CD14-positive monocyte (primary cell): ENCODE data around the gene YWHAQ. TPM values are rescaled to one million over a fixed set of nuclear protein-coding genes. Genes with fewer than 3 reads are reported as not detected.

Experiments used
- DNase-seq, 3 donors: peaks; one replicate each; pipeline ENCODE4 v3.0.0-alpha.2; 2011 to 2022
- H2AFZ ChIP-seq: 2 replicates; pipeline ENCODE4 v1.6.0; 2012; ENCODE audit warnings: mild to moderate bottlenecking, low read depth, low read length, inconsistent platforms; ENCODE audit not compliant: insufficient read depth, poor library complexity, severe bottlenecking
- H3K27ac ChIP-seq, 2 donors: 1 replicate in 1 of 2; 2 replicates in 1 of 2; pipeline ENCODE4 v1.5.1; 2012 to 2013; ENCODE audit warnings: low read length in 2 of 2, control low read depth in 1 of 2, inconsistent platforms in 1 of 2, low read depth in 1 of 2, mild to moderate bottlenecking in 1 of 2
- H3K27me3 ChIP-seq, 2 donors: one replicate each; pipeline versions ENCODE4 v1.6.0 to v1.6.1; 2011 to 2013; ENCODE audit warnings: low read length in 2 of 2; ENCODE audit not compliant: control insufficient read depth in 2 of 2, insufficient read depth in 2 of 2
- H3K36me3 ChIP-seq, 2 donors: replicated peaks in 1 of 2; 1 replicate in 1 of 2; 2 replicates in 1 of 2; pipeline versions ENCODE4 v1.5.1 to v1.6.1; 2012 to 2013; ENCODE audit warnings: low read length in 2 of 2, control low read depth in 1 of 2, inconsistent platforms in 1 of 2, mild to moderate bottlenecking in 1 of 2; ENCODE audit not compliant: insufficient read depth in 2 of 2, control insufficient read depth in 1 of 2
- H3K4me1 ChIP-seq, 2 donors: 1 replicate in 1 of 2; 2 replicates in 1 of 2; pipeline versions ENCODE4 v1.5.1 to v1.6.1; 2012 to 2013; ENCODE audit warnings: low read length in 2 of 2, control low read depth in 1 of 2, inconsistent platforms in 1 of 2, mild to moderate bottlenecking in 1 of 2, moderate library complexity in 1 of 2; ENCODE audit not compliant: insufficient read depth in 2 of 2, control insufficient read depth in 1 of 2
- H3K4me2 ChIP-seq: replicated peaks from 2 replicates; pipeline ENCODE3; 2012; ENCODE audit warnings: low read length, moderate library complexity, mild to moderate bottlenecking; ENCODE audit not compliant: poor library complexity, severe bottlenecking; ENCODE audit errors: extremely low read depth
- H3K4me3 ChIP-seq, 3 experiments: fragments of 200-600 bp in 1 of 3; sonication (generic) in 1 of 3; replicated peaks in 1 of 3; 1 replicate in 2 of 3; 2 replicates in 1 of 3; pipeline ENCODE4 v1.5.1; 2011 to 2013; ENCODE audit warnings: low read length in 3 of 3, mild to moderate bottlenecking in 3 of 3, control low read depth in 2 of 3, low read depth in 2 of 3, inconsistent platforms in 1 of 3, moderate library complexity in 1 of 3
- H3K79me2 ChIP-seq: 2 replicates; pipeline ENCODE4 v1.6.0; 2012; ENCODE audit warnings: mild to moderate bottlenecking, control low read depth, inconsistent platforms, low read length, moderate library complexity; ENCODE audit not compliant: insufficient read depth
- H3K9ac ChIP-seq: 2 replicates; pipeline ENCODE4 v1.6.0; 2017; ENCODE audit warnings: low read length, mild to moderate bottlenecking; ENCODE audit not compliant: insufficient read depth, poor library complexity, severe bottlenecking
- H3K9me3 ChIP-seq, 2 donors: replicated peaks in 1 of 2; 1 replicate in 1 of 2; 2 replicates in 1 of 2; pipeline versions ENCODE4 v1.5.1 to v1.6.1; 2012 to 2013; ENCODE audit warnings: low read length in 2 of 2, control low read depth in 1 of 2; ENCODE audit not compliant: control insufficient read depth in 1 of 2, insufficient read depth in 1 of 2
- H4K20me1 ChIP-seq: 2 replicates; pipeline ENCODE4 v1.6.0; 2012; ENCODE audit warnings: mild to moderate bottlenecking, low read length, control low read depth, moderate library complexity; ENCODE audit not compliant: insufficient read depth
- H3K27ac Mint-ChIP-seq, 7 donors: one replicate each; pipeline ENCODE4 v1.8.0; 2020; ENCODE audit warnings: mild to moderate bottlenecking in 7 of 7, mixed read lengths in 7 of 7, moderate library complexity in 6 of 7, inconsistent platforms in 2 of 7
- H3K27me3 Mint-ChIP-seq, 3 donors: one replicate each; pipeline ENCODE4 v1.8.0; 2021 to 2022; ENCODE audit warnings: low read depth in 3 of 3, mild to moderate bottlenecking in 3 of 3, mixed read lengths in 3 of 3, moderate library complexity in 3 of 3, inconsistent platforms in 1 of 3
- H3K36me3 Mint-ChIP-seq, 2 donors: one replicate each; pipeline ENCODE4 v1.8.0; 2020; ENCODE audit warnings: mixed read lengths in 2 of 2, inconsistent platforms in 1 of 2, mild to moderate bottlenecking in 1 of 2
- H3K4me1 Mint-ChIP-seq: one replicate; pipeline ENCODE4 v1.8.0; 2020; ENCODE audit warnings: mild to moderate bottlenecking, mixed read lengths
- H3K4me3 Mint-ChIP-seq, 2 donors: one replicate each; pipeline ENCODE4 v1.8.0; 2020; ENCODE audit warnings: mild to moderate bottlenecking in 2 of 2, mixed read lengths in 2 of 2, moderate library complexity in 1 of 2
- H3K9me3 Mint-ChIP-seq, 7 donors: one replicate each; pipeline ENCODE4 v1.8.0; 2020 to 2022; ENCODE audit warnings: mixed read lengths in 7 of 7, mild to moderate bottlenecking in 6 of 7, moderate library complexity in 6 of 7, inconsistent platforms in 2 of 7
- WGBS: methylation state at CpG from one replicate; pipeline ENCODE4 v1.1.5; 2013; ENCODE audit warnings: missing lambda C conversion rate; ENCODE audit not compliant: insufficient coverage; 5-methylcytosine and 5-hydroxymethylcytosine counted together
- intact Hi-C, 2 donors: fragments of 100-400 bp; cut with micrococcal nuclease; formaldehyde crosslinking; loops; one replicate each; pipeline versions ENCODE4 v1.15.0 to v1.15.1; 2023
- polyA plus RNA-seq, 3 donors: library from polyadenylated mRNA; depleted of rRNA in 1 of 3; unstranded in 2 of 3; stranded (reverse) in 1 of 3; fragments of 300-500 nt in 2 of 3; fragments of >200 nt in 1 of 3; fragmentation: Illumina TruSeq in 2 of 3; gene quantifications; 1 replicate in 2 of 3; 2 replicates in 1 of 3; pipeline ENCODE4 v1.2.3, GENCODE V29; 2012 to 2021
- TF ChIP-seq, protein P1 (sequence below): fragments of 200-600 bp; IDR thresholded peaks from one replicate; pipeline ENCODE4 v1.8.0; 2022; ENCODE audit warnings: antibody characterized with exemption, mild to moderate bottlenecking

Gene YWHAQ
- polyA plus RNA-seq, 3 donors = 60.9 to 173 (median 165) TPM

DNA sequence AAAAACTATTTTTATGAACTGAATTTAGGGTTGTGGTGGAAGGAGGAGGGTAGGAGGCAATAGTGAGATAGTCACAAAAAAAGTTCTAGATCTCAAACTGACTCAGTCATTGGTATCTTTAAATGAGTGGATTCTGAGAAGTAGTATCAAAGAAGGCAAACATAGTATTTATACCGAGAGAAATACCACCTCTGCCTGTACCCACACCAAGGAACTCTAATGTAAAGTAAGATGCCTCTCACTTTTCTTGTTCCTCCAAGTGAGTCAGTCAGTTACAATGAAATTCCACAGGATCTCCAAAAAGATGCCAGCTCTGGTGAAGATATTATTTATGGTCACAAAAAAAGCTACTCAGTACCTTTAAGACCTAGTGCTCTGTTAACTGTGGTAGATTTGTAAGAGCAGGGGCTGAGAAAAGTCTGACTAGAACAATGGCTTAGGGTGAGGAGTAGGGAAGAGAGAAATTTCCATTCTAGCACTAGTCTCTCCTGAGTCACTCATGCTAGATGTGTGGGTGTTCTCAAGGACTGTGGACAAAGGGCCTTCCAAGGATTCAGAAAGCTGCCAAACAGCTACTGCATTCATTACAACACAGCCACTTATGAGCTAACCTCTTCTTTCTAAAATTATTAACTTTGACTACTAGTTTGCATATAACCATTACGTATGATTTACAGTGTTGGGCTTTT lies 36.3 kb downstream of the YWHAQ start:
- peak overlapping the region in 6 of 7 donors; percentile 1 to 58 (median 28) for H3K27ac Mint-ChIP-seq

DNA sequence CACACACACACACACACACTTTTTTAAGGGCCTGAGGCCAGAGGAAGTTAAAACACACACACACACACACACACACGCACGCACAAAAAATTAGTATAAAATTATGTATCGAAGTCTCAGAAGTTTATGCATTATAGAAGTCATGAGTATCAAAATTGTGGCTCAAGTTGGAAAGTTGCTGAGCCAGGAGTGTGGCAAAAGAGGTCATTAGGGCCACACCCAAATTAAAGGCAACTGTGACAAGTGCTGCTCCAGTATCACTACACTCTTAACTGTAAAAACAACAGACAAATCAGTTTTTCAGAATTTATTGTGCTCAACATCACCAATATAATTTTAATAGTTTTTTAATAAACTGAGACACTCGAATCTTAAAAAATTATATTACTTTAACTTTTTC lies 36.9 kb downstream of the YWHAQ start:
- no peaks in the 10 kb centered on the region for H3K9me3 Mint-ChIP-seq
- no peak overlapping the region for H3K4me3 Mint-ChIP-seq
- Histone ChIP-seq H3K27me3 (no peaks in the 10 kb centered on the region), H2AFZ (no peak overlapping the region), H3K27ac (peak overlapping the region in 1 of 2 donors; percentile 64), H3K79me2 (peaks cover 94% of the 10 kb centered on the region), H3K4me3 (no peak overlapping the region), H3K4me1 (peaks cover 4 to 14% of the 10 kb centered on the region in 2 donors), H4K20me1 (peaks cover 46% of the 10 kb centered on the region), H3K36me3 (peaks cover 10 to 45% of the 10 kb centered on the region in 2 donors), H3K4me2 (no peak overlapping the region), H3K9ac (no peak overlapping the region), H3K9me3 (no peaks in the 10 kb centered on the region)
- WGBS = no CpG with 5 or more reads among the region's 4 CpGs
- intact Hi-C loops = no loop called here
- peak overlapping the region in 3 of 7 donors; percentile 24 to 66 (median 45) for H3K27ac Mint-ChIP-seq
- TF ChIP-seq, protein P1, sequence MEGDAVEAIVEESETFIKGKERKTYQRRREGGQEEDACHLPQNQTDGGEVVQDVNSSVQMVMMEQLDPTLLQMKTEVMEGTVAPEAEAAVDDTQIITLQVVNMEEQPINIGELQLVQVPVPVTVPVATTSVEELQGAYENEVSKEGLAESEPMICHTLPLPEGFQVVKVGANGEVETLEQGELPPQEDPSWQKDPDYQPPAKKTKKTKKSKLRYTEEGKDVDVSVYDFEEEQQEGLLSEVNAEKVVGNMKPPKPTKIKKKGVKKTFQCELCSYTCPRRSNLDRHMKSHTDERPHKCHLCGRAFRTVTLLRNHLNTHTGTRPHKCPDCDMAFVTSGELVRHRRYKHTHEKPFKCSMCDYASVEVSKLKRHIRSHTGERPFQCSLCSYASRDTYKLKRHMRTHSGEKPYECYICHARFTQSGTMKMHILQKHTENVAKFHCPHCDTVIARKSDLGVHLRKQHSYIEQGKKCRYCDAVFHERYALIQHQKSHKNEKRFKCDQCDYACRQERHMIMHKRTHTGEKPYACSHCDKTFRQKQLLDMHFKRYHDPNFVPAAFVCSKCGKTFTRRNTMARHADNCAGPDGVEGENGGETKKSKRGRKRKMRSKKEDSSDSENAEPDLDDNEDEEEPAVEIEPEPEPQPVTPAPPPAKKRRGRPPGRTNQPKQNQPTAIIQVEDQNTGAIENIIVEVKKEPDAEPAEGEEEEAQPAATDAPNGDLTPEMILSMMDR = no peak
- no peak for DNase-seq
- H3K4me1 Mint-ChIP-seq = peaks cover 17% of the 10 kb centered on the region
- H3K27me3 Mint-ChIP-seq = no peaks in the 10 kb centered on the region
- H3K36me3 Mint-ChIP-seq = peaks cover 26 to 35% of the 10 kb centered on the region in 2 donors

More for the DNA sequence above, 36.3 kb downstream of the YWHAQ start:
- H3K9me3 ChIP-seq = peaks cover 0 to 2% of the 10 kb centered on the region in 2 donors
- H4K20me1 ChIP-seq = peaks cover 48% of the 10 kb centered on the region
- no peak overlapping the region for H3K4me3 ChIP-seq
- no peak overlapping the region for H3K4me3 Mint-ChIP-seq
- WGBS = 100% methylated on average over 1 of the region's 2 CpGs
- H3K79me2 ChIP-seq = peaks cover 94% of the 10 kb centered on the region
- no peaks in the 10 kb centered on the region for H3K27me3 ChIP-seq
- peak overlapping the region in 1 of 2 donors; percentile 64 for H3K27ac ChIP-seq
- H3K36me3 Mint-ChIP-seq = peaks cover 29 to 36% of the 10 kb centered on the region in 2 donors
- no peak overlapping the region for H3K9ac ChIP-seq
- peaks cover 10 to 45% of the 10 kb centered on the region in 2 donors for H3K36me3 ChIP-seq
- H3K4me1 ChIP-seq = peaks cover 4 to 14% of the 10 kb centered on the region in 2 donors
- TF ChIP-seq, protein P1 = no peak
- H3K4me1 Mint-ChIP-seq = peaks cover 17% of the 10 kb centered on the region
- no peak overlapping the region for H3K4me2 ChIP-seq
- no peaks in the 10 kb centered on the region for H3K27me3 Mint-ChIP-seq
- intact Hi-C loops = no loop called here
- H3K9me3 Mint-ChIP-seq = peaks cover 0 to 3% (median 2%) of the 10 kb centered on the region in 7 donors
- DNase-seq = no peak
- no peak overlapping the region for H2AFZ ChIP-seq
